Measurements from ENCODE around the gene ANKRD39. TPM values are rescaled to one million over a fixed set of nuclear protein-coding genes. Genes with fewer than 3 reads are reported as not detected.

The ANKRD39 gene
- total and polyA plus RNA-seq, 9 of the 15 experiments (the other 6 are each of a cell fraction or from before 2014, with no cell fraction given) = 8.2 to 33.1 (median 23.8) TPM

GRCh38 chr2:96881349-96882195, 23.8 kb upstream of the ANKRD39 start (continued):
- TF ChIP-seq ZHX1 (conservative IDR thresholded peaks at IDR 0.05; ENCODE audit: low read length) (no peak), MXI1 (IDR thresholded peaks at IDR 0.05; ENCODE audit: low read depth, low read length) (no peak), CTCF (IDR thresholded peaks at IDR 0.05 in 2 of 3, conservative IDR thresholded peaks at IDR 0.05 in 1 of 3; ENCODE audit: insufficient read depth in 2 of 3, low read depth in 1 of 3, low read length in 3 of 3) (no peak), POU5F1 (IDR thresholded peaks at IDR 0.05; ENCODE audit: borderline replicate concordance, low read depth, low read length, partially characterized antibody) (no peak), RBM25 (IDR thresholded peaks at IDR 0.05; ENCODE audit: low read depth, low read length, severe bottlenecking) (no peak), TFAP4 (CRISPR knock-in tag; IDR thresholded peaks at IDR 0.05; ENCODE audit: borderline replicate concordance) (peak; percentile 59; the same call in 1 of the 2 replicates), ZBTB11 (CRISPR knock-in tag; IDR thresholded peaks at IDR 0.05) (0 out of 6 replicates have a peak, but pooled peaks of 1 of the 3 experiments have one; percentile 2), ZNF766 (CRISPR knock-in tag; conservative IDR thresholded peaks at IDR 0.05) (0 out of 2 replicates have a peak, but pooled peaks have one; percentile 21), MXD1 (CRISPR knock-in tag; IDR thresholded peaks at IDR 0.05; ENCODE audit: borderline replicate concordance, poor library complexity, severe bottlenecking) (no peak), HEY1 (CRISPR knock-in tag; IDR thresholded peaks at IDR 0.05; ENCODE audit: borderline replicate concordance) (no peak)

Measured in K562 (cell line).